B cell (primary cell): ENCODE measurements around the gene CALM3. TPM values are rescaled to one million over a fixed set of nuclear protein-coding genes. Genes with fewer than 3 reads are reported as not detected.

Experiments
- ATAC-seq: fragments of 200-7000 bp; cut with Tn5 transposase; one replicate; pipeline ENCODE4 v1.10.0; 2021; ENCODE audit warnings: low read depth, mild to moderate bottlenecking, moderate number of reproducible peaks, moderate library complexity
- CTCF ChIA-PET: fragments of 350-600 bp; sonication (Branson Sonifier 250); formaldehyde crosslinking; loops from one replicate; lab custom pipeline; 2021; ENCODE audit warnings: antibody characterized with exemption, inconsistent platforms; lab: Charles Lee
- POLR2A ChIA-PET: fragments of 350-600 bp; sonication (Branson Sonifier 250); formaldehyde crosslinking; loops from one replicate; lab custom pipeline; 2021; ENCODE audit warnings: antibody characterized with exemption; lab: Charles Lee
- DNase-seq: peaks from one replicate; pipeline ENCODE4 v3.0.0; 2013
- H2AFZ ChIP-seq: 2 replicates; pipeline ENCODE4 v1.6.1; 2012; ENCODE audit warnings: mild to moderate bottlenecking, low read depth, low read length; ENCODE audit not compliant: insufficient read depth, poor library complexity, severe bottlenecking
- H3K27ac ChIP-seq, 2 donors: 1 replicate in 1 of 2; 2 replicates in 1 of 2; pipeline ENCODE4 v1.5.1; 2012 to 2013; ENCODE audit warnings: low read length in 2 of 2, mild to moderate bottlenecking in 2 of 2, moderate library complexity in 1 of 2
- H3K27me3 ChIP-seq, 4 experiments: fragments of 200-600 bp in 1 of 4; sonication (generic) in 1 of 4; replicated peaks in 1 of 4; 1 replicate in 2 of 4; 2 replicates in 2 of 4; pipeline versions ENCODE4 v1.6.1 to v1.7.0; 2013 to 2016; ENCODE audit warnings: low read length in 3 of 4, mild to moderate bottlenecking in 2 of 4, mixed read lengths in 1 of 4, moderate library complexity in 1 of 4; ENCODE audit not compliant: insufficient read depth in 4 of 4, control insufficient read depth in 3 of 4; ENCODE audit errors: control extremely low read depth in 1 of 4
- H3K36me3 ChIP-seq, 2 experiments: replicated peaks in 1 of 2; 1 replicate in 1 of 2; 2 replicates in 1 of 2; pipeline versions ENCODE4 v1.6.1 to v1.7.1; 2013; ENCODE audit warnings: low read length in 1 of 2; ENCODE audit not compliant: insufficient read depth in 2 of 2, control insufficient read depth in 1 of 2; ENCODE audit errors: control extremely low read depth in 1 of 2, extremely low read depth in 1 of 2
- H3K4me1 ChIP-seq, 2 donors: fragments of 200-600 bp in 1 of 2; sonication (generic) in 1 of 2; 1 replicate in 1 of 2; 2 replicates in 1 of 2; pipeline versions ENCODE4 v1.5.1 to v1.6.1; 2013 to 2017; ENCODE audit warnings: low read length in 2 of 2; ENCODE audit not compliant: control insufficient read depth in 2 of 2, insufficient read depth in 2 of 2
- H3K4me2 ChIP-seq: replicated peaks from 2 replicates; pipeline ENCODE3; 2012; ENCODE audit warnings: mild to moderate bottlenecking, low read depth, low read length; ENCODE audit not compliant: poor library complexity, severe bottlenecking
- H3K4me3 ChIP-seq, 5 experiments: fragments of 200-600 bp in 1 of 5; sonication (generic) in 1 of 5; 1 replicate in 3 of 5; 2 replicates in 2 of 5; pipeline versions ENCODE4 v1.5.1 to v1.7.0; 2011 to 2016; ENCODE audit warnings: low read length in 4 of 5, mild to moderate bottlenecking in 4 of 5, low read depth in 2 of 5, control low read depth in 1 of 5, moderate library complexity in 1 of 5; ENCODE audit not compliant: insufficient read depth in 1 of 5; ENCODE audit errors: control extremely low read depth in 1 of 5, extremely low read depth in 1 of 5
- H3K79me2 ChIP-seq: fragments of 200-600 bp; sonication (generic); one replicate; pipeline ENCODE4 v1.6.0; 2016; ENCODE audit warnings: low read length; ENCODE audit not compliant: control insufficient read depth, insufficient read depth
- H3K9ac ChIP-seq: fragments of 200-600 bp; sonication (generic); 2 replicates; pipeline ENCODE4 v1.6.1; 2017; ENCODE audit warnings: mild to moderate bottlenecking, low read length, moderate library complexity
- H3K9me3 ChIP-seq, 3 donors: one replicate each; pipeline versions ENCODE4 v1.6.1 to v1.7.1; 2013; ENCODE audit warnings: low read length in 2 of 3; ENCODE audit not compliant: control insufficient read depth in 2 of 3, insufficient read depth in 1 of 3; ENCODE audit errors: control extremely low read depth in 1 of 3
- H4K20me1 ChIP-seq: 2 replicates; pipeline ENCODE4 v1.6.0; 2012; ENCODE audit warnings: mild to moderate bottlenecking, low read length; ENCODE audit not compliant: insufficient read depth, control insufficient read depth, poor library complexity, severe bottlenecking
- H3K27ac Mint-ChIP-seq: one replicate; pipeline ENCODE4 v1.8.0; 2021; ENCODE audit warnings: mixed read lengths
- H3K27me3 Mint-ChIP-seq: one replicate; pipeline ENCODE4 v1.8.0; 2021; ENCODE audit warnings: mixed read lengths
- H3K4me1 Mint-ChIP-seq: one replicate; pipeline ENCODE4 v1.8.0; 2021; ENCODE audit warnings: mixed read lengths
- H3K4me3 Mint-ChIP-seq: one replicate; pipeline ENCODE4 v1.8.0; 2021; ENCODE audit warnings: mixed read lengths
- H3K9me3 Mint-ChIP-seq: one replicate; pipeline ENCODE4 v1.8.0; 2022; ENCODE audit warnings: mixed read lengths; ENCODE audit not compliant: insufficient read depth
- EZH2 ChIP-seq: IDR thresholded peaks from 2 replicates; pipeline ENCODE4 v1.6.1; 2012; ENCODE audit warnings: borderline replicate concordance, low read depth, mild to moderate bottlenecking, moderate library complexity, low read length; ENCODE audit not compliant: insufficient read depth, poor library complexity, severe bottlenecking
- WGBS: methylation state at CpG from one replicate; pipeline ENCODE4 v1.1.5; 2013; ENCODE audit warnings: missing lambda C conversion rate; ENCODE audit not compliant: insufficient coverage; 5-methylcytosine and 5-hydroxymethylcytosine counted together
- intact Hi-C: fragments of 100-400 bp; cut with micrococcal nuclease; formaldehyde crosslinking; loops from one replicate; pipeline ENCODE4 v1.10.0; 2022
- polyA plus RNA-seq: library from polyadenylated mRNA; depleted of rRNA; stranded (reverse); fragments of >200 nt; gene quantifications from 2 replicates; pipeline ENCODE4 v1.2.3, GENCODE V29; 2012
- total RNA-seq, 2 donors: library from RNA; stranded (reverse); fragments of 120-200 nt in 1 of 2; gene quantifications; 1 replicate in 1 of 2; 2 replicates in 1 of 2; pipeline versions ENCODE4 v1.2.3 to v1.2.4, GENCODE V29; 2013 to 2022
- TF ChIP-seq, protein P1 (sequence below): fragments of 200-600 bp; IDR thresholded peaks from one replicate; pipeline ENCODE4 v1.8.0; 2022; ENCODE audit warnings: antibody characterized with exemption, mild to moderate bottlenecking

CALM3 gene
- total and polyA plus RNA-seq, 2 donors (not counting 1 experiment from before 2014, with no cell fraction given), result 99.0 to 99.3 TPM

- CTCF ChIA-PET, result interaction anchor here (0.7 kb wide), 1 partner anchor 499 kb away, joined by 3 read pairs; no protein-coding TSS in a partner anchor
- H2AFZ ChIP-seq, result no peak overlapping the region
These were observed 45.3 kb downstream of the CALM3 start for GRCh38 chr19:46646402-46646801.

More at GRCh38 chr19:46646402-46646801, 45.3 kb downstream of the CALM3 start:
- intact Hi-C loops, result no loop called here
- H3K4me1 ChIP-seq, result peaks cover 6 to 8% of the 10 kb centered on the region in 2 donors
- TF ChIP-seq, protein P1, sequence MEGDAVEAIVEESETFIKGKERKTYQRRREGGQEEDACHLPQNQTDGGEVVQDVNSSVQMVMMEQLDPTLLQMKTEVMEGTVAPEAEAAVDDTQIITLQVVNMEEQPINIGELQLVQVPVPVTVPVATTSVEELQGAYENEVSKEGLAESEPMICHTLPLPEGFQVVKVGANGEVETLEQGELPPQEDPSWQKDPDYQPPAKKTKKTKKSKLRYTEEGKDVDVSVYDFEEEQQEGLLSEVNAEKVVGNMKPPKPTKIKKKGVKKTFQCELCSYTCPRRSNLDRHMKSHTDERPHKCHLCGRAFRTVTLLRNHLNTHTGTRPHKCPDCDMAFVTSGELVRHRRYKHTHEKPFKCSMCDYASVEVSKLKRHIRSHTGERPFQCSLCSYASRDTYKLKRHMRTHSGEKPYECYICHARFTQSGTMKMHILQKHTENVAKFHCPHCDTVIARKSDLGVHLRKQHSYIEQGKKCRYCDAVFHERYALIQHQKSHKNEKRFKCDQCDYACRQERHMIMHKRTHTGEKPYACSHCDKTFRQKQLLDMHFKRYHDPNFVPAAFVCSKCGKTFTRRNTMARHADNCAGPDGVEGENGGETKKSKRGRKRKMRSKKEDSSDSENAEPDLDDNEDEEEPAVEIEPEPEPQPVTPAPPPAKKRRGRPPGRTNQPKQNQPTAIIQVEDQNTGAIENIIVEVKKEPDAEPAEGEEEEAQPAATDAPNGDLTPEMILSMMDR, result no peak
- TF ChIP-seq EZH2, result no peak
- H3K4me3 Mint-ChIP-seq, result no peak overlapping the region
- H3K36me3 ChIP-seq, result no peaks in the 10 kb centered on the region
- H3K27ac ChIP-seq, result no peak overlapping the region
- WGBS, result no CpG with 5 or more reads among the region's 3 CpGs
- H3K27me3 ChIP-seq, result peaks cover 0 to 45% (median 22%) of the 10 kb centered on the region in 4 experiments
- H3K4me2 ChIP-seq, result no peak overlapping the region
- POLR2A ChIA-PET, result interaction anchor here (0.7 kb wide), 1 partner anchor 13 kb away, joined by 5 read pairs; no protein-coding TSS in a partner anchor
- H3K4me3 ChIP-seq, result no peak overlapping the region
- peaks cover 54% of the 10 kb centered on the region for H3K27me3 Mint-ChIP-seq
- ATAC-seq (no peak), DNase-seq (no peak)
- H3K9me3 Mint-ChIP-seq, result no peaks in the 10 kb centered on the region
- H3K9me3 ChIP-seq, result peaks cover 0 to 26% (median 14%) of the 10 kb centered on the region in 3 donors
- H3K79me2 ChIP-seq, result no peaks in the 10 kb centered on the region
- H4K20me1 ChIP-seq, result no peaks in the 10 kb centered on the region
- no peak overlapping the region for H3K27ac Mint-ChIP-seq
- H3K4me1 Mint-ChIP-seq, result peaks cover 8% of the 10 kb centered on the region
- H3K9ac ChIP-seq, result no peak overlapping the region
